Measurements from ENCODE around the gene SOX12. TPM values are rescaled to one million over a fixed set of nuclear protein-coding genes. Genes with fewer than 3 reads are reported as not detected.

Gene SOX12
- total RNA-seq, 4 donors from 2014 or later, result 1.1 to 4.1 (median 2.0) TPM

GRCh38 chr20:376089-376488 lies 50.7 kb downstream of the SOX12 start:
- TF ChIP-seq CTCF (IDR thresholded peaks at IDR 0.05; ENCODE audit: low read depth), result no peak

- TF ChIP-seq CTCF (IDR thresholded peaks at IDR 0.05; ENCODE audit: low read depth), result no peak
Measured at GRCh38 chr20:376750-377149, 51.4 kb downstream of the SOX12 start.

DNA sequence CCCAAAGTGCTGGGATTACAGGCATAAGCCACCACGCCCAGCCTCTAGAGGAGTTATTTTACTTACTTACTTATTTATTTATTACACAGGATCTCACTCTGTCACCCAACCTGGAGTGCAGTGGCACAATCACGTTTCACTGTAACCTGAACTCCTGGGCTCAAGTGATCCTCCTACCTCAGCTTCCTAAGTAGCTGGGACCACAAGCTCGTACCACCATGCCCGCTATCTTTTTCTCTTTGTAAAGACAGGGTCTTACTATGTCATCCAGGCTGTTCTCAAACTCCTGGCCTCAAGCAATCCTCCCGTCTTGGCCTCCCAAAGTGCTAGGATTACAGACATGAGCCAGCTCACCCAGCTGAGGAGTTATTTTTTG lies 53.6 kb downstream of the SOX12 start:
- TF ChIP-seq CTCF (IDR thresholded peaks at IDR 0.05; ENCODE audit: low read depth), result no peak

Other genes with a start within 250 kb of the SOX12 start
- gene DEFB125, start 237.9 kb upstream of the SOX12 start, total RNA-seq, result not detected
- gene DEFB126, start 183.0 kb upstream of the SOX12 start, total RNA-seq, result not detected
- gene DEFB127, start 168.1 kb upstream of the SOX12 start, total RNA-seq, result not detected
- not detected for gene DEFB128, start 135.8 kb upstream of the SOX12 start, total RNA-seq
- not detected for gene DEFB129, start 98.3 kb upstream of the SOX12 start, total RNA-seq
- 10 to 100 TPM in 2 of 4 donors, under 1 TPM in 1, not detected in 1; 0.66 to 38.4 (median 10.4) TPM for gene DEFB132, start 67.8 kb upstream of the SOX12 start, total RNA-seq
- gene C20orf96, start 34.8 kb upstream of the SOX12 start, total RNA-seq, result 1 to 10 TPM; 1.5 to 3.1 (median 2.8) TPM
- gene ZCCHC3, start 28.0 kb upstream of the SOX12 start, total RNA-seq, result 10 to 100 TPM in 2 of 4 donors, 1 to 10 TPM in 2; 6.5 to 13.4 (median 10.5) TPM
- gene NRSN2, start 21.6 kb downstream of the SOX12 start, total RNA-seq, result 1 to 10 TPM; 5.2 to 9.4 (median 7.6) TPM
- 1 to 10 TPM; 2.0 to 6.5 (median 3.6) TPM for gene TRIB3, start 55.2 kb downstream of the SOX12 start, total RNA-seq
- gene RBCK1, start 82.7 kb downstream of the SOX12 start, total RNA-seq, result 10 to 100 TPM; 29.3 to 91.6 (median 55.1) TPM
- gene TBC1D20, start 137.0 kb downstream of the SOX12 start, total RNA-seq, result 10 to 100 TPM; 36.9 to 54.5 (median 44.6) TPM
- 100 to 1,000 TPM in 1 of 4 donors, 10 to 100 TPM in 3; 63.0 to 103 (median 78.3) TPM for gene CSNK2A1, start 218.2 kb downstream of the SOX12 start, total RNA-seq